ENCODE measurements around the gene INVS.

DNA sequence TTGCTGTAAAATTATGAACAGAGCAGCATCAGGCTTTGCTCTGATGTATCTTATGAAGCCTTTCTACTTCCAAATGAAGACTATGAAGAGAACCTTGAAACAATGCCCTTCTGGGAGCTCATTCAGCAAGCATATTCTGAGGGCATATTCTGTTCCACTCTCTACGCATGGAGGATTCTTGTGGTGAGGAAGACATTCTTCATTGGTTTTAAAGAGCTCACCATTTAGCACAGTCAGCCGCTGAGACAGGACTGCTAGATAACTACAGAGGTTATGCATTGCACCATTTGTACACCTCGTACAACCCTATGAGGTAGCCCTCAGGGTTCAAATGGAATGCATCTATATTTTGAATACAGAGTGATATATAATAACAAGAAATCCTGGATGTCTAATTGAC is 61.0 kb downstream of the INVS start:
- TF ChIP-seq, protein P1, sequence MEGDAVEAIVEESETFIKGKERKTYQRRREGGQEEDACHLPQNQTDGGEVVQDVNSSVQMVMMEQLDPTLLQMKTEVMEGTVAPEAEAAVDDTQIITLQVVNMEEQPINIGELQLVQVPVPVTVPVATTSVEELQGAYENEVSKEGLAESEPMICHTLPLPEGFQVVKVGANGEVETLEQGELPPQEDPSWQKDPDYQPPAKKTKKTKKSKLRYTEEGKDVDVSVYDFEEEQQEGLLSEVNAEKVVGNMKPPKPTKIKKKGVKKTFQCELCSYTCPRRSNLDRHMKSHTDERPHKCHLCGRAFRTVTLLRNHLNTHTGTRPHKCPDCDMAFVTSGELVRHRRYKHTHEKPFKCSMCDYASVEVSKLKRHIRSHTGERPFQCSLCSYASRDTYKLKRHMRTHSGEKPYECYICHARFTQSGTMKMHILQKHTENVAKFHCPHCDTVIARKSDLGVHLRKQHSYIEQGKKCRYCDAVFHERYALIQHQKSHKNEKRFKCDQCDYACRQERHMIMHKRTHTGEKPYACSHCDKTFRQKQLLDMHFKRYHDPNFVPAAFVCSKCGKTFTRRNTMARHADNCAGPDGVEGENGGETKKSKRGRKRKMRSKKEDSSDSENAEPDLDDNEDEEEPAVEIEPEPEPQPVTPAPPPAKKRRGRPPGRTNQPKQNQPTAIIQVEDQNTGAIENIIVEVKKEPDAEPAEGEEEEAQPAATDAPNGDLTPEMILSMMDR (IDR thresholded peaks at IDR 0.05; ENCODE audit: low read depth, low read length, poor library complexity, severe bottlenecking), result no peak
- no peak for TF ChIP-seq EZH2phosphoT487 (IDR thresholded peaks at IDR 0.05; ENCODE audit: borderline replicate concordance, low read length)
